Fibroblast of lung (primary cell): ENCODE data around the gene GHRHR. TPM values are rescaled to one million over a fixed set of nuclear protein-coding genes. Genes with fewer than 3 reads are reported as not detected.

ENCODE experiments used
- DNase-seq, 2 donors: peaks; one replicate each; pipeline versions ENCODE4 v3.0.0 to v3.0.0-alpha.2; 2010; ENCODE audit warnings: low read depth in 2 of 2
- H2AFZ ChIP-seq: 2 replicates; pipeline ENCODE4 v1.5.1; 2012; ENCODE audit warnings: low read length, control low read depth, inconsistent platforms
- H3K27ac ChIP-seq: 2 replicates; pipeline ENCODE4 v1.5.1; 2011; ENCODE audit warnings: low read length, control low read depth; ENCODE audit not compliant: insufficient read depth
- H3K27me3 ChIP-seq: 2 replicates; pipeline ENCODE4 v1.5.1; 2011; ENCODE audit warnings: mild to moderate bottlenecking, low read length; ENCODE audit not compliant: control insufficient read depth, insufficient read depth
- H3K36me3 ChIP-seq: 2 replicates; pipeline ENCODE4 v1.5.1; 2011; ENCODE audit warnings: low read length; ENCODE audit not compliant: control insufficient read depth, insufficient read depth
- H3K4me1 ChIP-seq: 2 replicates; pipeline ENCODE4 v1.5.1; 2011; ENCODE audit warnings: low read length; ENCODE audit not compliant: control insufficient read depth, insufficient read depth; ENCODE audit errors: extremely low read depth
- H3K4me2 ChIP-seq: 2 replicates; pipeline ENCODE4 v1.5.1; 2011; ENCODE audit warnings: low read length, control low read depth; ENCODE audit not compliant: insufficient read depth; ENCODE audit errors: extremely low read depth
- H3K4me3 ChIP-seq, 4 experiments: fragments of 200-600 bp in 1 of 4; sonication (generic) in 1 of 4; replicated peaks in 1 of 4; 2 replicates each; pipeline ENCODE4 v1.5.1; 2011 to 2016; ENCODE audit warnings: low read length in 4 of 4, low read depth in 3 of 4, mild to moderate bottlenecking in 3 of 4, control low read depth in 2 of 4, inconsistent platforms in 1 of 4, mixed read lengths in 1 of 4; ENCODE audit not compliant: insufficient read depth in 1 of 4; ENCODE audit errors: control extremely low read depth in 1 of 4
- H3K79me2 ChIP-seq: 2 replicates; pipeline ENCODE4 v1.5.1; 2012; ENCODE audit warnings: mild to moderate bottlenecking, low read length, inconsistent platforms; ENCODE audit not compliant: control insufficient read depth, insufficient read depth
- H3K9ac ChIP-seq: 2 replicates; pipeline ENCODE4 v1.5.1; 2011; ENCODE audit warnings: mild to moderate bottlenecking, low read length, control low read depth; ENCODE audit not compliant: insufficient read depth
- H3K9me3 ChIP-seq: 2 replicates; pipeline ENCODE4 v1.5.1; 2012; ENCODE audit warnings: low read depth, low read length; ENCODE audit not compliant: control insufficient read depth, insufficient read depth
- H4K20me1 ChIP-seq: 2 replicates; pipeline ENCODE4 v1.5.1; 2011; ENCODE audit warnings: low read length; ENCODE audit not compliant: control insufficient read depth, insufficient read depth; ENCODE audit errors: extremely low read depth
- EZH2 ChIP-seq: IDR thresholded peaks from 2 replicates; pipeline ENCODE4 v1.5.1; 2012; ENCODE audit warnings: low read length, control low read depth, mild to moderate bottlenecking; ENCODE audit errors: missing control alignments
- polyA plus RNA-seq, 2 donors: library from polyadenylated mRNA; depleted of rRNA in 1 of 2; stranded (reverse) in 1 of 2; unstranded in 1 of 2; fragments of >200 nt; gene quantifications; 2 replicates each; pipeline ENCODE4 v1.2.1, GENCODE V29; 2011 to 2012; ENCODE audit warnings: missing spikeins in 1 of 2
- total RNA-seq: library from RNA; depleted of rRNA; stranded (reverse); fragments of >200 nt; gene quantifications from 2 replicates; pipeline ENCODE4 v1.2.1, GENCODE V29; 2014
- TF ChIP-seq, protein P1 (sequence below), 2 donors: IDR thresholded peaks in 1 of 2; conservative IDR thresholded peaks in 1 of 2; 1 replicate in 1 of 2; 2 replicates in 1 of 2; pipeline ENCODE4 v1.5.1; 2011 to 2012; ENCODE audit warnings: low read length in 2 of 2, control low read depth in 1 of 2, inconsistent platforms in 1 of 2, low read depth in 1 of 2, mild to moderate bottlenecking in 1 of 2

GHRHR gene
- total and polyA plus RNA-seq, 2 donors (not counting 1 experiment from before 2014, with no cell fraction given) = not detected

DNA sequence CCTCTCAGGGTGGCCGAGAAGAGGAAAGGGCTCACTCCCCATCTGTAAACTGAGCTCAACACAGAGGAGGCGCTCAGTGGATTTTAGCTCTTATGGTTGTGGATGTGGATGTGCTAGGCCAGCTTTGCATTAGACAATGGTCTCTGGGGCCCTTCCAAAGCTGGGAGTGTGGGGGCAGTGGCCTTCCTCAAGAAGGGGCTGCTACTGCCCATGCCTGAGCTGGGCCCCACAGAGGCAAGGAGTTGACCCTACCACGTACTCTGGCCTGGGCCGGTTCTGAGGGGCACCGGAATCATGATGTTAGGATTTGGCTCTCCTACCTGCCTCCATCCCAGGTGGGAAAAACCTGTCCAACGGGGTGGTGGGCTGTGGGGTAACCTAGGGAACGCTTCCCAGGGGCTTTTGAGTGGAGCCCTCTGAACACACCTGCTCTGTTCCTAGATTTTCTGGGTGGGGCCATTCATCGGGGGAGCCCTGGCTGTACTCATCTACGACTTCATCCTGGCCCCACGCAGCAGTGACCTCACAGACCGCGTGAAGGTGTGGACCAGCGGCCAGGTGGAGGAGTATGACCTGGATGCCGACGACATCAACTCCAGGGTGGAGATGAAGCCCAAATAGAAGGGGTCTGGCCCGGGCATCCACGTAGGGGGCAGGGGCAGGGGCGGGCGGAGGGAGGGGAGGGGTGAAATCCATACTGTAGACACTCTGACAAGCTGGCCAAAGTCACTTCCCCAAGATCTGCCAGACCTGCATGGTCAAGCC lies 40.6 kb upstream of the GHRHR start:
- Histone ChIP-seq H3K27me3 (no peaks in the 10 kb centered on the region), H3K27ac (no peak overlapping the region), H3K79me2 (no peaks in the 10 kb centered on the region), H3K36me3 (no peaks in the 10 kb centered on the region), H3K4me3 (no peak overlapping the region), H3K4me1 (peaks cover 9% of the 10 kb centered on the region), H3K9me3 (no peaks in the 10 kb centered on the region), H2AFZ (no peak overlapping the region), H3K4me2 (no peak overlapping the region), H4K20me1 (no peaks in the 10 kb centered on the region), H3K9ac (no peak overlapping the region)
- TF ChIP-seq, protein P1, sequence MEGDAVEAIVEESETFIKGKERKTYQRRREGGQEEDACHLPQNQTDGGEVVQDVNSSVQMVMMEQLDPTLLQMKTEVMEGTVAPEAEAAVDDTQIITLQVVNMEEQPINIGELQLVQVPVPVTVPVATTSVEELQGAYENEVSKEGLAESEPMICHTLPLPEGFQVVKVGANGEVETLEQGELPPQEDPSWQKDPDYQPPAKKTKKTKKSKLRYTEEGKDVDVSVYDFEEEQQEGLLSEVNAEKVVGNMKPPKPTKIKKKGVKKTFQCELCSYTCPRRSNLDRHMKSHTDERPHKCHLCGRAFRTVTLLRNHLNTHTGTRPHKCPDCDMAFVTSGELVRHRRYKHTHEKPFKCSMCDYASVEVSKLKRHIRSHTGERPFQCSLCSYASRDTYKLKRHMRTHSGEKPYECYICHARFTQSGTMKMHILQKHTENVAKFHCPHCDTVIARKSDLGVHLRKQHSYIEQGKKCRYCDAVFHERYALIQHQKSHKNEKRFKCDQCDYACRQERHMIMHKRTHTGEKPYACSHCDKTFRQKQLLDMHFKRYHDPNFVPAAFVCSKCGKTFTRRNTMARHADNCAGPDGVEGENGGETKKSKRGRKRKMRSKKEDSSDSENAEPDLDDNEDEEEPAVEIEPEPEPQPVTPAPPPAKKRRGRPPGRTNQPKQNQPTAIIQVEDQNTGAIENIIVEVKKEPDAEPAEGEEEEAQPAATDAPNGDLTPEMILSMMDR (conservative IDR thresholded peaks at IDR 0.05 in 1 of 2, IDR thresholded peaks at IDR 0.05 in 1 of 2; ENCODE audit: low read depth in 1 of 2, low read length in 2 of 2) = no peak
- no peak for TF ChIP-seq EZH2
- DNase-seq = no peak

DNA sequence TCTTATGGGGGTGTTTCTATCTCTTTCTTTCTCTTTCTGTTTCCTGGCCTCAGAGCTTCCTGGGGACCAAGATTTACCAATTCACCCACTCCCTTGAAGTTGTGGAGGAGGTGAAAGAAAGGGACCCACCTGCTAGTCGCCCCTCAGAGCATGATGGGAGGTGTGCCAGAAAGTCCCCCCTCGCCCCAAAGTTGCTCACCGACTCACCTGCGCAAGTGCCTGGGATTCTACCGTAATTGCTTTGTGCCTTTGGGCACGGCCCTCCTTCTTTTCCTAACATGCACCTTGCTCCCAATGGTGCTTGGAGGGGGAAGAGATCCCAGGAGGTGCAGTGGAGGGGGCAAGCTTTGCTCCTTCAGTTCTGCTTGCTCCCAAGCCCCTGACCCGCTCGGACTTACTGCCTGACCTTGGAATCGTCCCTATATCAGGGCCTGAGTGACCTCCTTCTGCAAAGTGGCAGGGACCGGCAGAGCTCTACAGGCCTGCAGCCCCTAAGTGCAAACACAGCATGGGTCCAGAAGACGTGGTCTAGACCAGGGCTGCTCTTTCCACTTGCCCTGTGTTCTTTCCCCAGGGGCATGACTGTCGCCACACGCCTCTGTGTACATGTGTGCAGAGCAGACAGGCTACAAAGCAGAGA lies 39.9 kb upstream of the GHRHR start:
- Histone ChIP-seq H3K4me3 (no peak overlapping the region), H2AFZ (no peak overlapping the region), H3K79me2 (no peaks in the 10 kb centered on the region), H3K9me3 (no peaks in the 10 kb centered on the region), H3K9ac (no peak overlapping the region), H3K27me3 (no peaks in the 10 kb centered on the region), H4K20me1 (no peaks in the 10 kb centered on the region), H3K36me3 (no peaks in the 10 kb centered on the region), H3K27ac (no peak overlapping the region), H3K4me1 (peaks cover 9% of the 10 kb centered on the region), H3K4me2 (no peak overlapping the region)
- DNase-seq = no peak
- TF ChIP-seq EZH2 = no peak
- TF ChIP-seq, protein P1 (conservative IDR thresholded peaks at IDR 0.05 in 1 of 2, IDR thresholded peaks at IDR 0.05 in 1 of 2; ENCODE audit: low read depth in 1 of 2, low read length in 2 of 2) = no peak

DNA sequence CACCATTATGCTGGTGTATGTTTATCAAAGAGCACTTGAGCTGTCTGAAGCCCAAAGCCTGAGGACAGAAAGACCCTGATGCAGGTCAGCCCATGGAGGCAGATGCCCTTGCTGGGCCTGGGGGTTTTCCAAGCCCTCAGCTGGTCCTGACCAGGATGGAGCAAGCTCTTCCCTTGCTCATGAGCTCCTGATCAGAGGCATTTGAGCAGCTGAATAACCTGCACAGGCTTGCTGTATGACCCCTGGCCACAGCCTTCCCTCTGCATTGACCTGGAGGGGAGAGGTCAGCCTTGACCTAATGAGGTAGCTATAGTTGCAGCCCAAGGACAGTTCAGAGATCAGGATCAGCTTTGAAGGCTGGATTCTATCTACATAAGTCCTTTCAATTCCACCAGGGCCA lies 39.1 kb upstream of the GHRHR start:
- H4K20me1 ChIP-seq = no peaks in the 10 kb centered on the region
- H3K36me3 ChIP-seq = no peaks in the 10 kb centered on the region
- H3K79me2 ChIP-seq = no peaks in the 10 kb centered on the region
- H3K4me3 ChIP-seq = no peak overlapping the region
- H3K27ac ChIP-seq = no peak overlapping the region
- no peaks in the 10 kb centered on the region for H3K9me3 ChIP-seq
- no peak overlapping the region for H3K4me2 ChIP-seq
- no peaks in the 10 kb centered on the region for H3K27me3 ChIP-seq
- peaks cover 9% of the 10 kb centered on the region for H3K4me1 ChIP-seq
- H2AFZ ChIP-seq = no peak overlapping the region
- TF ChIP-seq, protein P1 (conservative IDR thresholded peaks at IDR 0.05 in 1 of 2, IDR thresholded peaks at IDR 0.05 in 1 of 2; ENCODE audit: low read depth in 1 of 2, low read length in 2 of 2) = no peak
- no peak for TF ChIP-seq EZH2
- no peak overlapping the region for H3K9ac ChIP-seq
- no peak for DNase-seq
